ENCODE data around the gene CCBE1.
"Not testable (repeated sequence)": the region's sequence is repeated elsewhere in the genome, so short reads cannot be mapped to it uniquely, and the experiment has no call there.

Gene CCBE1

DNA sequence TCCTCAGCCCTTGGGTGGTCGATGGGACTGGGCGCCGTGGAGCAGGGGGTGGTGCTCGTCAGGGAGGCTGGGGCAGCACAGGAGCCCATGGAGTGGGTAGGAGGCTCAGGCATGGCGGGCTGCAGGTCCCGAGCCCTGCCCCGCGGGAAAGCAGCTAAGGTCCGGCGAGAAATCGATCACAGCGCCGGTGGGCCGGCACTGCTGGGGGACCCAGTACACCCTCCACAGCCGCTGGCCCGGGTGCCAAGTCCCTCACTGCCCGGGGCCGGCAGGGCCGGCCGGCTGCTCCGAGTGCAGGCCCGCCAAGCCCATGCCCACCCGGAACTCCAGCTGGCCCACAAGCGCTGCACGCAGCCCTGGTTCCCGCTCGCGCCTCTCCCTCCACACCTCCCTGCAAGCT lies 16.9 kb upstream of the CCBE1 start:
- not testable (repeated sequence) for DNase-seq

- DNase-seq: no peak
Measured at GRCh38 chr18:59712311-59712710, 15.1 kb upstream of the CCBE1 start.

DNA sequence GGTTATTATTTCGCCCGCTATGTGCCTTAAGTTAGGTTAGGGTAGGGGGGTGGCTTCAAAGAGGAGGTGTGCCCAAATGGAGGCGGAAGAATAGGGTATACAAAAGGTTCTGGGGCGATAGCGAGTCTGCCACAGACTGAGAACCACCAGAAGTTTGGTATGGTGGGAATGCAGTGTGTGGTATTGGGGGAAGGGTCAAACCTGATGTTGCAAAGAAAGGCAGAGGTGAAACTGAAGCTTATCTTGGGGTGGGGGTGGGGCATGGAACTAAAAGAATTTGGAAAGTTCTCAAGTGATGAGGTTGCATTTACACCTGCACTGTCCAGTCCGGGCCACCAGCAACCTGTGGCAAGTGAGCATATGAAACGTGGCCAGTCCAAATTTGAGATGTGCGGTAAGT lies 11.8 kb upstream of the CCBE1 start:
- no peak for DNase-seq

DNA sequence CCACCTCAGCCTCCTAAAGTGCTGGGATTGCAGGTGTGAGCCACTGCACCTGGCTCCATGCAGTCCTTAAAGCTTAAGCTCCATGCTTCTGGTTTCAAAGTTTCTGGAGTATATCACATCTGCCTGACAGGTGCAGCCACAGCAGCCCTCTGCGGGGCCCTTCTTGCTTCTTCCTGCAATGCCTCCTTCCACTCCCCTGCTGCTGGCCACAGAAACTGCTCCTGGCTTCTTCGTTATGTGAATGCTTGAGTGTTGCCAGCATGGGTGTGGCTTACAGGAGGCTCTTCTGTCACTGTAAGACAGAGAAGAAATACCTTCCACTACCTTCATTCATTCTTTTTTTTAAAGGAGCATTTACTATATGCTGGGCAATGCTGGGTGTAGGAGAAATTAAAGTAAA lies 10.1 kb upstream of the CCBE1 start:
- no peak for DNase-seq

DNA sequence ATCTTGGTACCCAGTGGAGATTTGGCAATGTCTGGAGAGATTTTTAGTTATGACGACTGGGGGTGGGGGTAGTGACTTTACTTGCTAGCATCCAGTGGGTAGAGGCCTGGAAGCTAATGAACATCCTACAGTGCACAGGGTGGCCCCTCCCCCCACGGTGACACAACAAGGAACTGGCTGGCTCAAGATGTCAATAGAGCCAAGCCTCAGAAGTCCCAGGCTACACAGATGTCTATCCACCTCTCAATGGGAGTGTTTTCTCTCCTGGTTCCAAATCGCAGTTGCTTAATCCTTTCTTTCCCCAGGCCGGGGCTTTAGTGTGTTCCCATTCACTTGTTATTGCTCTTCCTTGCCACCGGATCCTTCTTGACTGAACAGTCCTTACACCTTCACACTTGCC lies 9.3 kb upstream of the CCBE1 start:
- no peak for DNase-seq

DNA sequence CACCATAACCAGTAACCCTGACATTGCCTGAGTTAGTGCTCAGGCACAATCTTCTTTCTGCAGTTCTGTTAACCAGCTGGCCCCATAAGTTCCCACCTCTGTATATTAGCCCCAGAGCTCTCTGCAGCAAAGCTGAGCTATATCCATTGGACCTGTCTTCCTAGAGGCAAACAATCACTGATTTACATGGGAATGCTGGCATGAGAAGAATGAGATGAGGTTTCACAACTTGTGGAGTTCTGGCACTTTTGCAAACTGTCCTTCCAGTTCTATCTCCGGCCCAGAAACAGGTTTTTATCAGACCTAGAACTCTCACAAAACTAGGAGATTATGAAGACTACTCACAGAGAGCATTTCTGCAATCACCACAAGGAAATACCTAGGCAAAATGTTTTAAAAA lies 7.9 kb upstream of the CCBE1 start:
- no peak for DNase-seq

- no peak for DNase-seq
Measured at GRCh38 chr18:59704146-59704545, 6.9 kb upstream of the CCBE1 start.

- DNase-seq: no peak
Measured at GRCh38 chr18:59701272-59701671, 4.0 kb upstream of the CCBE1 start.

DNA sequence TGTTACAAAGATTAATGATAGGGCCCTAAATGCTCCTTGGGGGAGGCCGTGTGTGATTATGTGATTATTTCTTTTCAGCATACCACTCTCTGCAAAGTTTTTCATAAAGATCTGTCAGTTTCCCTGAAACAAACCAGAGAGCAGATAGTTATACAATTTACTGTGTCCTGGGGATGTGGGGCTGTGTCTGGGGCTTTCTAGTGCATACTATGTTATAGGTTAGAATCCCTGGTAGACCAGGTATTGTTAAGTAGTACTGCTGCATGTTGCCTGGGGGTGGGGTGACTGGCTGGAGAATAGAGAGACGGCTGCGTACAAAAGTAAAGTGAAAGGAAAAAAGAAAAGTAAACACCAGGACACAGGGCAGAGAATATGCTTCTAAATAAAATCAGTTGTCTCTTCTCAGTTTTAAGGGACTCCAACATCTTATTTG lies 3.3 kb upstream of the CCBE1 start:
- DNase-seq: no peak

DNA sequence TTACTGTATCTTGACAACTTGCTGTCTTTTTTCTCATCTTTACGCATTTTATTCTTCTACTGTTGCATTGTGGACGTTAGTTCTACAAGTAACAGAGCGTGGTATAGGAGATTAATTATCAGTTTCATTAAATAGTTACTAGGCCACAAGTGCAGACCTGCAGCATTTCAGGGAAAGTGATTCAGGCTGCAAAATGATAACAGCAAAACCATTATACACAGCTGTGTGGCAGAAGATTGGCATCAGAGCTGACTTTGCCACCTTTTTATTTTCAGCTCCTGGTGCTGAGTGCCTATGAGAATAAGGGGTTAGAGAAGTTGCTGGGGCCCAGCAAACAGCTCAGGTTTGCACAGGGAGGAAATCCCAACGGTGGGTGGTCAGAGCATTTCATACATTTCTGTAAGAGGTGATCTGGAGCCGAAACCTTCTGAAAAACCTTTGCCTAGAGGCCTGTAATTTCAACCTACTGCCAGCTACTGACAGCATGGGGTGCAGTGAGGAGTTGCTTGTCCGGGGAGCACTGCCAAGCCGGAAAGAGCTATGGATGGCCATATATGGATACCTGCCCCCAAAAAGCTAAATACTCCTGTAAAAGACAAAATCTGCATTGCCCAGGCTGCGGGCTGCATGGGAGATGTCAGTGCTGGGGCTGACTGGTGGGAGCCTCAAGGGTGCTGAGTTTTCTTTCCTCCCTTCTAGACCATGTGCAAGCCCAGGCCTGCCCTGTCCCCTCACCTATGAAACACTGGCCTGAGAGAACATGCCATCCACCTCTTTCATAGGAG lies 2.7 kb upstream of the CCBE1 start:
- DNase-seq: no peak

DNA sequence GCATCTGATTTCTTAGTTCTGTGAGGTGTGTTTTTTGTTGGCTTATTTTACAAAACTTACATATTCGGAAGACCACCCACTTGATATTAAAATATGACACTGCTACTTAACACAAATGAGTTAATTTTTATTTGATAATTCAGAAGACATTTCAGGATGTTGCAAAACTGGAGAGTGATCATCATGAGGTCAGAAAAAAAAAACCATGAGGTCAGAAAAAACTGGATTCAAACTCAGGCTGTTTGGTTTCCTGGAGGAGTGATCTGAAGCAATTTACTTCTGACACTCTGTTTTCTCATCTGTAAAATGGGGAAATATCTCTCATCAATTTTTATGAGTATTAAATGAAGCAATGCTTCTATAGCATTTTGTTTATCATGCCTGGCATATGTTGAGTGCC lies 1.8 kb upstream of the CCBE1 start:
- no peak for DNase-seq

DNA sequence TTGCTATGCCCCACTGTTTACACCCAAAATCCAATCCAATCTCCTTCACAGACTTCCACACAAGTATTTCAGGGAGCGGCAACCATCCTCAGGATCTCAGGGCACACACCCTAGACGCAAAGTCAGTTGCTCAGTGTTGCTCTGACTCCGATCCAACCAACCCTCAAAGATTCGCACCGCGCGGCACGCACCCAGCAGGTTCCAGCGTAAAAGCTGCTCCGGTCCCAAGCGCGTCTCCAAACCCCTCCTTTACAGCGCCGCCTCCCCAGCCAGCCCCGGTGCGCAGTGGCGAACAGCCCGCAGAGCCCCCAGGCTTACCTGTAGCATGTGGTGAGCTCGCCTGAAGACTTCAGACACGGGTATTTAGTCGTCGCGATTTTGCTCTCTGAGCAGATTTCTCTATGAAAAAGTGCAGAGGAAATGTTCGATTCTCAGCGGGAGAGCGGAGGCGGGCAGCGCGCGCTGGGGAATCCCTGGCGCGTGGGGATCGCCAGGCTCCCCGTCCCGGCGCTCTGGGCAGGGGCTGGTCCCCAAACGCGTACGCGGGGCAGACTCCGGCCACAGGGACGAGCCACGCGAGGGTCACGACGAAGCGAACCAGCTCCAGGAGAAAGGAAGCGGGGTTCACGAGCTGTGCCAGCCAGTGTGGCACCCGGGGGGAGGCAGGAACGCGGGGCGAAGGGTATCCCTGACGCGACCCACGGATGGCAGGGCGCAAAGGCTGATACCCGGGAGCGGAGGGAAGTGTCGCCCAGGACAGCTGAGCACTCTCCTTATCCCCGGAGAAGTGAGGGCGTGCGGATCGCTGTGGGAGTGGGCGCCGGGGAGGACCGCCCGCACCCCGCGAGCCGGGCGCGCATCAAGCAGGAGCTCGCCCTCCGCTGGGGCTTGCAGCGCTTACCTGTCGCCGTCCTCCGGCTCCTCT lies 650 bp downstream of the CCBE1 start:
- DNase-seq: no peak

DNA sequence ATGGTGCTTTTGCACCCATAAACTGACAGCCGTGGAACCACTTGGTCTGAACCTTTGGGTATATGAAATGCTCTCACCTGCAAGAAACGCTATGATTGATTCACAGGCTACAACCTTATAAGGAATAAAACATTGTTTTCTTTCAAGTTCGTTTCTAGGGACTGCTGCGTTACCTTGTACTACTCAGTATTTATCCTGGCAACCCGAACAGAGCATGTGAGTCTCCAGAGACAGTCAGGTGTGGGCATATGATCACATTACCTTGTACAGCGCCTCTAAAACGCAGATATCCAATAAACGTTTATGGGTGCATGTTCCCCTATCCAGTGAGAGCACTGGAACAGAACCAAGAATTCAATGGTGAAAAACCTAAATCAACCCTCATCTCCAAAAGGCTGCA lies 1.7 kb downstream of the CCBE1 start:
- DNase-seq: no peak

DNA sequence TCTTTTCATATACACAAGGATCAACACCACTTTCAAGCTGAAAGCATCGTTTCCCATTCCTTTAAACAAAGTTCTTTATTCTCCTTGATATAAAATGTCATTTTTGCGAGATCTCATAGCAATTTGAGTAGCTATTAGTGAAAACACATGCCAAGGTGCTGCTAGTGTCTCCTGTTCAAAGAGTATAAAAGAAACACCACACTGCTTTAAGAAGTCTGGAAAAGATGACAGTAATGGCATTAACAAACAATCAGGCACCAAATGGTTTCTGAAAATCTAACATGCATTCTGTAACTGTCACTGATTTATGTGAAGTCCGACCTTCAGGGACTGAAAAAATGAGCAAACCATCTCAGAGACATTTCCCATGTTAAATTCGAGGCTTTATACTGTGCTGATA lies 2.4 kb downstream of the CCBE1 start:
- no peak for DNase-seq

DNA sequence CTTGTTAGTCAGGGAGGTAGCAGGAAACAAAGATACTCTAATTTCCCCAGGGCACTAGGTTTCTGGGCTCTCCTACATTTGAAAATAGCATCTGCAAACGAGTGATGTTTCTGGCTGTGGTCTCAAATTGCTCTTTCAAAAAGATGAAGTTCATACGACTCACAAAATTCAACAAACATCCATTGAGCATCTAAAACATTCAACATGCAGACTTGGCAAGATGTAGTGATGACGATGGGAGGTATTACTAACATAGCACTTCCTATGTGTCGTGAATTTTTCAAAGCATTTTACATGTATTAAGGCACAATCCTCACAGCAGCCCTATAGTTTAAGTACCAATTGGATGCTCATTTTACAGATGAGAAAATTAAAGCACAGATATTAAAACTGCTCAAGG lies 5.2 kb downstream of the CCBE1 start:
- no peak for DNase-seq

DNA sequence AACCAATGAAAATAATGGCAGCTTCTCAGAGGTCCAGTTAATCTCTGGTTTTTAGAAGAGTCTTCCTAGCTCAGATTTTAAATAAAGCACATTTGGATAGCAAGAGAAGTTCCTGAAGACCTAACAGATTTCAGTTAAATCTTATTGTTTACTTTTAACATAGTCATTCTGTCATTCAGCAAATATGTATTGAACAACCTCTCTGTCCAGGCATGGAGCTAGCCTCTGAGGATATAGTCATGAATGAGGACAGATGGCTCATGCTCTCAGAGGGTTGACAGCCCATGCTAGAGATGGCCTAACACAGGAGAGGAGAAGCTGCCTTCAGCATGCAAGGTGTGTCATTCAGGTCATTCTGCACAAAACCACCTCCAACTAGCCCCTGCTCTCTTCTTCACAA lies 6.2 kb downstream of the CCBE1 start:
- DNase-seq: no peak

- no peak for DNase-seq
Measured at GRCh38 chr18:59690186-59690982, 6.8 kb downstream of the CCBE1 start.

DNA sequence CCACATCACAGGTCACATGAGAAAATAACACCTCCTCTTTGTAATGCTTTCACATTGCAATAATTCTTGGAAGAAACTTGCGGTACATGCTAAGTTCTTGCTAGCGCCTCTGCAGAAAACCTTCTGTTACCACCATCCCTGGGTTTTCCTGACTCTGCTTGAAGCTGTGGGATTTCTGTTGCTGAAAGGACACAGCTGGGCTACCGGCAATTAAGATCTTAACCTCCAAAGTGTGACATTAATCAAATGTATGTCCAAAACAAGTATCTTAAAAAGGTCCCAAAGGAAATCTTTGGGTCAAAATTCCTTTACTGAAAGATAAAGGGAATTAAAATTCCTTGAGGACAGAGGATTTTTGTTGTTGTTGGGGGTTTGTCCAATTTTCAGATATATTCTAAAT lies 7.5 kb downstream of the CCBE1 start:
- DNase-seq: no peak

DNA sequence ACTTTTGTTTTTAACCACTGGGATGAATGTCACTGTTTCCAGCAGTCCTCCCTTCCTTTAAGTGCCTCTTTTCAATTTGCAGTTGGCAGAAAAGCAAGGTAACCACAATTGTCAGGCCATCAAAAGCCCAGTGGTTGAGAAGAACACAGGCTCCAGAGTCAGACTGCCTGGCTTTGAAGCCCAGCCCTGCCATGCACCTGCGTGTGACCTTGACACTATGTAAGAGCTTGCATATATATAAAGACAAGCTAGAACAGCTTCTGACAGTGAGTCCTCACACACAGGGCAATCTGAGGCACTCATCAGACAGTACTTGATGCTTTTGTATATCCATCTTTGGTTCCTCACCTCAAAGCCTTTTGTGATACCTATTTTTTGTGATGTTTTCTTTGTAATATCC lies 11.0 kb downstream of the CCBE1 start:
- DNase-seq: no peak

- no peak for DNase-seq
Measured at GRCh38 chr18:59685501-59685900, 11.7 kb downstream of the CCBE1 start.

- DNase-seq: no peak
Measured at GRCh38 chr18:59684777-59685176, 12.4 kb downstream of the CCBE1 start.

- DNase-seq: no peak
Measured at GRCh38 chr18:59681521-59682004, 15.7 kb downstream of the CCBE1 start.

GRCh38 chr18:59681051-59681450 lies 16.2 kb downstream of the CCBE1 start:
- DNase-seq: no peak

Data from 8988T (cell line).